Neuronal stem cell (in vitro differentiated cells): ENCODE results near the gene SETSIP.
"Not testable (repeated sequence)": the region's sequence is repeated elsewhere in the genome, so short reads cannot be mapped to it uniquely, and the experiment has no call there.

Source experiments
- DNase-seq: peaks from one replicate; pipeline ENCODE4 v3.0.0-alpha.2; 2013; ENCODE audit warnings: low spot score
- H2AFZ ChIP-seq: one replicate; pipeline ENCODE4 v1.6.1; 2013; ENCODE audit warnings: mild to moderate bottlenecking, low read length, inconsistent platforms
- H2AK5ac ChIP-seq: 2 replicates; pipeline ENCODE4 v1.6.1; 2013; ENCODE audit warnings: low read depth, mild to moderate bottlenecking, inconsistent platforms, low read length, moderate library complexity, mixed read lengths
- H2BK120ac ChIP-seq: 2 replicates; pipeline ENCODE4 v1.6.1; 2013; ENCODE audit warnings: low read depth, mild to moderate bottlenecking, inconsistent platforms, low read length, moderate library complexity, mixed read lengths
- H2BK12ac ChIP-seq: one replicate; pipeline ENCODE4 v1.6.1; 2013; ENCODE audit warnings: low read length, inconsistent platforms
- H2BK15ac ChIP-seq: 2 replicates; pipeline ENCODE4 v1.6.1; 2013; ENCODE audit warnings: mild to moderate bottlenecking, low read length, inconsistent platforms, mixed read lengths
- H2BK5ac ChIP-seq: one replicate; pipeline ENCODE4 v1.6.1; 2013; ENCODE audit warnings: inconsistent platforms, mild to moderate bottlenecking, low read length, moderate library complexity
- H3K14ac ChIP-seq: one replicate; pipeline ENCODE4 v1.6.1; 2013; ENCODE audit warnings: low read length, inconsistent platforms
- H3K18ac ChIP-seq: 2 replicates; pipeline ENCODE4 v1.6.1; 2013; ENCODE audit warnings: low read length, inconsistent platforms
- H3K23ac ChIP-seq: 2 replicates; pipeline ENCODE4 v1.6.1; 2013; ENCODE audit warnings: low read depth, mild to moderate bottlenecking, mixed read lengths, low read length, inconsistent platforms; ENCODE audit not compliant: poor library complexity
- H3K27ac ChIP-seq: replicated peaks from 3 replicates; pipeline ENCODE4 v1.5.1; 2013; ENCODE audit warnings: low read length, inconsistent platforms
- H3K27me3 ChIP-seq, 3 experiments: 2 replicates each; pipeline ENCODE4 v1.6.1; 2013; ENCODE audit warnings: low read length in 3 of 3, mild to moderate bottlenecking in 2 of 3, inconsistent platforms in 1 of 3, low read depth in 1 of 3, mixed read lengths in 1 of 3, moderate library complexity in 1 of 3; ENCODE audit not compliant: control insufficient read depth in 3 of 3, insufficient read depth in 3 of 3
- H3K36me3 ChIP-seq, 2 donors: replicated peaks in 1 of 2; 2 replicates each; pipeline ENCODE4 v1.6.1; 2013; ENCODE audit warnings: low read length in 2 of 2; ENCODE audit not compliant: control insufficient read depth in 2 of 2, insufficient read depth in 2 of 2
- H3K4ac ChIP-seq: 2 replicates; pipeline ENCODE4 v1.6.1; 2013; ENCODE audit warnings: inconsistent platforms, mild to moderate bottlenecking, low read length, moderate library complexity
- H3K4me1 ChIP-seq, 2 donors: 1 replicate in 1 of 2; 2 replicates in 1 of 2; pipeline ENCODE4 v1.6.1; 2013; ENCODE audit warnings: low read length in 2 of 2, low read depth in 1 of 2; ENCODE audit not compliant: control insufficient read depth in 2 of 2, insufficient read depth in 1 of 2
- H3K4me2 ChIP-seq: one replicate; pipeline ENCODE4 v1.6.1; 2013; ENCODE audit warnings: mild to moderate bottlenecking, low read length, inconsistent platforms; ENCODE audit not compliant: insufficient read depth, poor library complexity, severe bottlenecking
- H3K4me3 ChIP-seq, 2 donors: 2 replicates each; pipeline ENCODE4 v1.5.1; 2013; ENCODE audit warnings: low read length in 2 of 2, mild to moderate bottlenecking in 2 of 2, inconsistent platforms in 1 of 2, moderate library complexity in 1 of 2
- H3K79me1 ChIP-seq: one replicate; pipeline ENCODE4 v1.6.1; 2013; ENCODE audit warnings: low read depth, mild to moderate bottlenecking, inconsistent platforms, low read length, moderate library complexity
- H3K9ac ChIP-seq: one replicate; pipeline ENCODE4 v1.6.1; 2013; ENCODE audit warnings: mild to moderate bottlenecking, low read depth, low read length, inconsistent platforms; ENCODE audit not compliant: poor library complexity
- H3K9me3 ChIP-seq, 2 donors: replicated peaks in 1 of 2; 2 replicates each; pipeline versions ENCODE3 to v1.6.1; 2013; ENCODE audit warnings: low read length in 2 of 2, mild to moderate bottlenecking in 2 of 2, inconsistent platforms in 1 of 2, low read depth in 1 of 2, mixed read lengths in 1 of 2, moderate library complexity in 1 of 2; ENCODE audit not compliant: control insufficient read depth in 2 of 2, insufficient read depth in 1 of 2
- H4K8ac ChIP-seq: one replicate; pipeline ENCODE4 v1.6.1; 2013; ENCODE audit warnings: low read depth, mild to moderate bottlenecking, inconsistent platforms, low read length, moderate library complexity
- H4K91ac ChIP-seq: one replicate; pipeline ENCODE4 v1.6.1; 2013; ENCODE audit warnings: low read length, low read depth, mild to moderate bottlenecking, inconsistent platforms; ENCODE audit not compliant: poor library complexity
- WGBS, 2 donors: extraction: QIAGEN DNeasy Blood & Tissue Kit; methylation state at CpG; one replicate each; pipeline ENCODE4 v1.1.7; 2013; ENCODE audit warnings: missing lambda C conversion rate in 2 of 2, mixed read lengths in 1 of 2; ENCODE audit not compliant: insufficient read length in 2 of 2, insufficient replicate concordance in 1 of 2; ENCODE audit errors: extremely low coverage in 2 of 2; 5-methylcytosine and 5-hydroxymethylcytosine counted together

Gene SETSIP

DNA sequence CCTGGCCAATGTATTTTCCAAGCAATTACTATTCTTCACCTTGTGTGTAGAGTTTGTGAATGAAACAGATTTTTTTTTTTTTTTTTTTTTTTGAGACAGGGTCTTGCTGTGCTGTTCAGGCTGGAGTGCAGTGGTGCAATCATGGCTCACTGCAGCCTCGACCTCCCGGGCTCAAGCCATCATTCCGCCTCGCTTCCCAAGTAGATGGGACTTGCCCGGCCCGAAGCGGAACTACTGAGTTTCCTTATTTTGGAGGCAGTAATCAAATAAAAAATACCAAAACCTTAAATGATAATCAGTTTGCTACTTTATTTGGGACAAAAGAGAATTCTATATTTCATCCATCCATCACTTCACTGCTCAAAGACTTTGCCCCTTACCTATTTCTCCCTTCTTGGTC, 4.2 kb upstream of the SETSIP start:
- H3K27ac ChIP-seq, result no peak overlapping the region
- H3K18ac ChIP-seq, result no peak overlapping the region
- no peak overlapping the region for H2AK5ac ChIP-seq
- H3K4me3 ChIP-seq, result peak overlapping the region in 1 of 2 donors; percentile 78
- H2BK120ac ChIP-seq, result no peak overlapping the region
- no peak overlapping the region for H3K9ac ChIP-seq
- H4K91ac ChIP-seq, result no peak overlapping the region
- H3K79me1 ChIP-seq, result no peaks in the 10 kb centered on the region
- no peak overlapping the region for H3K4me2 ChIP-seq
- no peak overlapping the region for H4K8ac ChIP-seq
- no peaks in the 10 kb centered on the region for H3K27me3 ChIP-seq
- no peak overlapping the region for H3K23ac ChIP-seq
- H3K4ac ChIP-seq, result no peak overlapping the region
- H3K9me3 ChIP-seq, result peaks cover 0 to 3% of the 10 kb centered on the region in 2 donors
- peak overlapping the region; percentile 99 for H2AFZ ChIP-seq
- H2BK12ac ChIP-seq, result no peak overlapping the region
- H3K36me3 ChIP-seq, result no peaks in the 10 kb centered on the region
- H2BK5ac ChIP-seq, result no peak overlapping the region
- H3K14ac ChIP-seq, result no peak overlapping the region
- WGBS, 2 donors, result no CpG with 5 or more reads among the region's 7 CpGs
- DNase-seq, result no peak
- no peak overlapping the region for H2BK15ac ChIP-seq
- no peaks in the 10 kb centered on the region for H3K4me1 ChIP-seq

DNA sequence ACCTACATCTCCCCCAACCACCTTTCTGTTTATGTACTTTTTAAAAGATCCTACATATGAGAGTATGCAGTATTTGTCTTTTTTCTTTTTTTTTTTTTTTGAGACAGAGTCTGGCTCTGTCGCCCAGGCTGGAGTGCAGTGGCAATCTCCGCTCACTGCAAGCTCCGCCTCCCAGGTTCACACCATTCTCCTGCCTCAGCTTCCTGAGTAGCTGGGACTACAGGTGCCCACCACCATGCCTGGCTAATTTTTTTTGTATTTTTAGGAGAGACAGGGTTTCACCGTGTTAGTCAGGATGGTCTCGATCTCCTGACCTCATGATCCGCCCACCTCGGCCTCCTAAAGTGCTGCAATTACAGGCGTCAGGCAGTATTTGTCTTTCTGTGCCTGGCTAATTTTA, 2.9 kb upstream of the SETSIP start:
- not testable (repeated sequence) for H3K4ac ChIP-seq, H3K27ac ChIP-seq, H3K18ac ChIP-seq, H2BK12ac ChIP-seq, H4K91ac ChIP-seq, H3K14ac ChIP-seq, H2AFZ ChIP-seq, H3K36me3 ChIP-seq, H2BK5ac ChIP-seq, H3K23ac ChIP-seq, H3K9me3 ChIP-seq, H3K4me1 ChIP-seq, H3K79me1 ChIP-seq, H2BK120ac ChIP-seq, H3K4me2 ChIP-seq, H3K27me3 ChIP-seq, H3K9ac ChIP-seq, H3K4me3 ChIP-seq, H2BK15ac ChIP-seq, H2AK5ac ChIP-seq, DNase-seq, H4K8ac ChIP-seq
- no CpG with 5 or more reads among the region's 8 CpGs for WGBS, 2 donors

DNA sequence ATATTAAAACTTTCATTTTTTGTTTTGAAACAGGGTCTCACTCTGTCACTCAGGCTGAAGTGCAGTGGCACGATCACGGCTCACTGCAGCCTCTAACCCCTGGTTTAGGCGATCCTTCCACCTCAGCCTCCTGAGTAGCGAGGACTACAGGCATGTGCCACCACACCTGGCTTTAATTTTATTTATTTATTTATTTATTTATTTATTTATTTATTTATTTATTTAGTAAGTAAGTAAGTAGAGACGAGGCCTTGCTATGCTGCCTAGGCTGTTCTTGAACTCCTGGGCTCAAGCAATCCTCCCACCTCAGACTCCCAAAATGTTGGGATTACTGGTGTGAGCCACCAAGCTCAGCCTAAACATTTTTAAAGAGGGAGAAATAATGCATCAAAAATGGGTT, 1.2 kb upstream of the SETSIP start:
- Histone ChIP-seq H3K4me2 (no peak overlapping the region), H4K8ac (no peak overlapping the region), H3K4ac (no peak overlapping the region), H3K23ac (no peak overlapping the region), H2BK5ac (no peak overlapping the region), H3K14ac (no peak overlapping the region), H3K18ac (no peak overlapping the region), H3K9me3 (no peaks in the 10 kb centered on the region), H2AK5ac (no peak overlapping the region), H3K4me1 (no peaks in the 10 kb centered on the region), H2BK15ac (no peak overlapping the region), H3K4me3 (no peak overlapping the region), H2BK12ac (no peak overlapping the region), H3K36me3 (no peaks in the 10 kb centered on the region), H3K27ac (no peak overlapping the region), H2AFZ (no peak overlapping the region), H3K9ac (no peak overlapping the region), H2BK120ac (no peak overlapping the region), H3K27me3 (no peaks in the 10 kb centered on the region), H4K91ac (no peak overlapping the region), H3K79me1 (no peaks in the 10 kb centered on the region)
- DNase-seq, result no peak
- WGBS, 2 donors, result no CpG with 5 or more reads among the region's 5 CpGs

DNA sequence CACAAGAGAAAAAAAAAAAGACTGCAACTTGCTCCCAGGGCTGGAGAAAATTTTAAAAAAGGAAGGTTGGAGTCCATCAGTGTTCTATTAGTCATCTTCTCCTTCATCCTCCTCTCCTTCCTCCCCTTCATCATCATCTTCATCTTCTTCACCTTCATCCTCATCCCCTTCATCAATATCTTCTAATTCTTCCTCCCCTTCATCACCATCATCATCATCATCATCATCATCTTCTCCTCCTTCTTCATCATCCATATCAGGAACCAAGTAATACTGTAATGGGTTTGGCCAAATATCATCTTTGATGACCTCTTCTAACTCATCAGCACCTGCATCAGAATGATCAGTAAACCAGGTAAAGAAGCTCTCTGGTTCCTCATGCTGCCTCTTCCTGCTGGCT, 765 bp downstream of the SETSIP start:
- not testable (repeated sequence) for H3K14ac ChIP-seq, H4K8ac ChIP-seq, H4K91ac ChIP-seq, H3K9me3 ChIP-seq, H3K27ac ChIP-seq, H3K4me1 ChIP-seq, H2BK120ac ChIP-seq, H2BK12ac ChIP-seq, H3K18ac ChIP-seq, H3K23ac ChIP-seq, H3K36me3 ChIP-seq, H3K4me3 ChIP-seq, H2BK15ac ChIP-seq, H2AK5ac ChIP-seq, H3K9ac ChIP-seq, H3K27me3 ChIP-seq, H3K4ac ChIP-seq, H2BK5ac ChIP-seq, H3K79me1 ChIP-seq, H2AFZ ChIP-seq, DNase-seq, H3K4me2 ChIP-seq
